K562 (cell line): ENCODE data around the gene AIFM3. TPM values are rescaled to one million over a fixed set of nuclear protein-coding genes. Genes with fewer than 3 reads are reported as not detected.
A peak's percentile ranks its signal among the peaks of the same experiment; 100 is the strongest.

ENCODE experiments used
- ARHGAP35 ChIP-seq: fragments of 450-650 bp; IDR thresholded peaks from 2 replicates; pipeline ENCODE4 v1.6.1; 2018; ENCODE audit not compliant: partially characterized antibody
- ASH1L ChIP-seq: fragments of 450-650 bp; IDR thresholded peaks from 2 replicates; pipeline ENCODE4 v1.6.1; 2018; ENCODE audit warnings: borderline replicate concordance, mild to moderate bottlenecking, low read depth; ENCODE audit not compliant: partially characterized antibody
- ATF7 ChIP-seq: fragments of 450-650 bp; IDR thresholded peaks from 2 replicates; pipeline ENCODE4 v1.7.1; 2014; ENCODE audit warnings: mild to moderate bottlenecking, moderate library complexity
- BRF1 ChIP-seq: IDR thresholded peaks from 3 replicates; pipeline ENCODE4 v1.6.1; 2011; ENCODE audit warnings: borderline replicate concordance, mild to moderate bottlenecking; ENCODE audit not compliant: insufficient read length; ENCODE audit errors: extremely low read depth
- CBX2 ChIP-seq: fragments of 200-600 bp; sonication (generic); IDR thresholded peaks from one replicate; pipeline ENCODE4 v1.6.1; 2012; ENCODE audit warnings: mild to moderate bottlenecking, low read length, inconsistent platforms; ENCODE audit not compliant: insufficient read depth, poor library complexity, severe bottlenecking
- E2F8 ChIP-seq: fragments of 450-650 bp; IDR thresholded peaks from 2 replicates; pipeline ENCODE4 v1.7.1; 2018; ENCODE audit warnings: mild to moderate bottlenecking, low read depth; ENCODE audit not compliant: partially characterized antibody
- EHMT2 ChIP-seq: fragments of 450-650 bp; IDR thresholded peaks from 2 replicates; pipeline ENCODE4 v1.6.1; 2018; ENCODE audit warnings: antibody characterized with exemption
- ETV5 ChIP-seq: sonication (generic); formaldehyde crosslinking; IDR thresholded peaks from 2 replicates; pipeline ENCODE4 v1.4.0; 2020; ENCODE audit warnings: low read depth, mild to moderate bottlenecking, missing genetic modification reagents
- GABPA ChIP-seq: fragments of 200-800 bp; sonication (Bioruptor generic); conservative IDR thresholded peaks from 2 replicates; pipeline ENCODE4 v1.6.1; 2016; ENCODE audit warnings: low read depth, missing genetic modification characterization, missing compliant biosample characterization
- KLF16 ChIP-seq: IDR thresholded peaks from 2 replicates; pipeline ENCODE4 v1.6.1; 2016; ENCODE audit warnings: antibody characterized with exemption
- KLF6 ChIP-seq: fragments of 250-450 bp; sonication (Bioruptor Pico); IDR thresholded peaks from 2 replicates; pipeline ENCODE4 v1.4.0; 2020; ENCODE audit warnings: mild to moderate bottlenecking, moderate library complexity, borderline replicate concordance
- MEF2A ChIP-seq: IDR thresholded peaks from 2 replicates; pipeline ENCODE4 v1.6.1; 2011; ENCODE audit warnings: low read depth, mild to moderate bottlenecking, low read length, moderate library complexity; ENCODE audit not compliant: control insufficient read depth
- MTA1 ChIP-seq: fragments of 450-650 bp; IDR thresholded peaks from 2 replicates; pipeline ENCODE4 v1.6.1; 2017; ENCODE audit warnings: borderline replicate concordance
- MTF1 ChIP-seq: fragments of 250-450 bp; sonication (Bioruptor Pico); IDR thresholded peaks from 2 replicates; pipeline ENCODE4 v1.9.0; 2021; ENCODE audit warnings: moderate library complexity, mild to moderate bottlenecking, inconsistent platforms, borderline replicate concordance
- NFYB ChIP-seq: IDR thresholded peaks from 2 replicates; pipeline ENCODE4 v1.6.1; 2011; ENCODE audit warnings: mild to moderate bottlenecking, moderate library complexity; ENCODE audit not compliant: insufficient read length; ENCODE audit errors: extremely low read depth
- RHOXF2B ChIP-seq: fragments of 250-450 bp; sonication (Bioruptor Pico); conservative IDR thresholded peaks from 2 replicates; pipeline ENCODE4 v1.5.1; 2021
- SIX5 ChIP-seq, 2 experiments: IDR thresholded peaks; 2 replicates each; pipeline ENCODE4 v1.6.1; 2011; ENCODE audit warnings: low read length in 2 of 2, borderline replicate concordance in 1 of 2, low read depth in 1 of 2, mild to moderate bottlenecking in 1 of 2, moderate library complexity in 1 of 2; ENCODE audit not compliant: insufficient read depth in 1 of 2
- ZBTB43 ChIP-seq: sonication (generic); formaldehyde crosslinking; IDR thresholded peaks from 2 replicates; pipeline ENCODE4 v1.8.0; 2023; ENCODE audit warnings: mild to moderate bottlenecking, missing genetic modification reagents
- ZNF12 ChIP-seq: sonication (generic); formaldehyde crosslinking; IDR thresholded peaks from 2 replicates; pipeline ENCODE4 v1.4.0; 2020; ENCODE audit warnings: mild to moderate bottlenecking, missing genetic modification reagents
- ZNF644 ChIP-seq: fragments of 200-800 bp; sonication (Bioruptor generic); IDR thresholded peaks from 2 replicates; pipeline ENCODE4 v1.6.1; 2016; ENCODE audit warnings: low read depth, missing genetic modification characterization, missing compliant biosample characterization
- polyA plus RNA-seq, 8 experiments: library from polyadenylated mRNA; depleted of rRNA in 4 of 8; stranded (reverse) in 5 of 8; unstranded in 3 of 8; fragments of >200 nt; fragmentation: Nextera tagmentation in 2 of 8; fragmentation: Illumina TruSeq in 1 of 8; extraction: Ambion mirVana in 2 of 8; extraction: Trizol in 1 of 8; gene quantifications; 2 replicates each; pipeline versions ENCODE4 v1.2.1 to v1.2.3, GENCODE V29; 2011 to 2014; ENCODE audit warnings: inconsistent platforms in 1 of 8, missing spikeins in 1 of 8
- total RNA-seq, 7 experiments: library from RNA; depleted of rRNA in 6 of 7; stranded (reverse); fragments of >200 nt in 6 of 7; fragmentation: Illumina TruSeq in 2 of 7; extraction: Trizol in 2 of 7; gene quantifications; 2 replicates each; pipeline versions ENCODE4 v1.2.1 to v1.2.3, GENCODE V29; 2011 to 2021; ENCODE audit warnings: low replicate concordance in 1 of 7
- TF ChIP-seq, protein P1 (sequence below): sonication (generic); formaldehyde crosslinking; IDR thresholded peaks from 2 replicates; pipeline ENCODE4 v1.8.0; 2022; ENCODE audit warnings: mild to moderate bottlenecking, low read depth, missing genetic modification reagents
- TF ChIP-seq, protein P2 (sequence below): IDR thresholded peaks from 2 replicates; pipeline ENCODE4 v1.6.1; 2014; ENCODE audit warnings: antibody characterized with exemption

Gene AIFM3
- total and polyA plus RNA-seq, 9 of the 15 experiments (the other 6 are each of a cell fraction or from before 2014, with no cell fraction given): 0.03 to 0.20 (median 0.07) TPM; not detected in 1

DNA sequence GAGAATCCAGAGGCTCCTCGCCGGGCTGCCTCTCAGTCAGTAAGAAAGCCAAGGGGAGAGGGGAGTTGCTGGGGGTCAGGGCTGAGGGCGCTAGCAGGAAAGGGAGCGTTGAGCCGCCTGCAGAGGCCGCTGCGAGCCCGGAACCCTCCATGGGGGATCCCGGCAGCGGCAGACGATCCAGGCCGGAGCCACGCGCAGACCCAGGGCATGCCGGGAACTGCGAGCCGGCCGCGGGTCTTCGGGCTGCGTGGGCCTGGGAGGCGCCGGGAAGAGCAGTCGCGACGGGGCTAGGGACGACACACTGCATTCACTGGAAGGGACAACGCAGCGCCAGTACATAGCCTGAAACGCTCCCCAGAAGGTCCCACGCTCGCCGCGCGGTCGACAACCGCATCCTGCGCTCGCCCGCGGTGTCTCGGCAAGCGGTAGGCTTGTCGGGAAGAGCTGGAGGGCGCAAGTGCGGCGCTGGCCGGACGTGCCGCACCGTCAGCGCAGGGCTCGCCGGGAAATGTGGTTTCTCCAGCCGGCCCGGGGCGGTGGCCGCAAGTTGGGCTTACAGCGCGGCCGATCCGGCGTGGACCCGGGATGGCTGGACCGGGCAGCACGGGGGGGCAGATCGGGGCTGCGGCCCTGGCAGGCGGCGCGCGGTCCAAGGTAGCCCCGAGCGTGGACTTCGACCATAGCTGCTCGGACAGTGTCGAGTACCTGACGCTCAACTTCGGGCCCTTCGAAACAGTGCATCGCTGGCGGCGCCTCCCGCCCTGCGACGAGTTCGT, 14.9 kb downstream of the AIFM3 start, which contains the start of gene LZTR1 (continued):
- no peak for TF ChIP-seq ZBTB43
- no peak for TF ChIP-seq MTA1
- peak in 1 of 2 experiments; percentile 91; a peak in 2 of 4 replicates for TF ChIP-seq SIX5 (IDR thresholded peaks at IDR 0.05; ENCODE audit: borderline replicate concordance in 1 of 2, insufficient read depth in 1 of 2, low read depth in 1 of 2, low read length in 2 of 2)
- TF ChIP-seq, protein P1, sequence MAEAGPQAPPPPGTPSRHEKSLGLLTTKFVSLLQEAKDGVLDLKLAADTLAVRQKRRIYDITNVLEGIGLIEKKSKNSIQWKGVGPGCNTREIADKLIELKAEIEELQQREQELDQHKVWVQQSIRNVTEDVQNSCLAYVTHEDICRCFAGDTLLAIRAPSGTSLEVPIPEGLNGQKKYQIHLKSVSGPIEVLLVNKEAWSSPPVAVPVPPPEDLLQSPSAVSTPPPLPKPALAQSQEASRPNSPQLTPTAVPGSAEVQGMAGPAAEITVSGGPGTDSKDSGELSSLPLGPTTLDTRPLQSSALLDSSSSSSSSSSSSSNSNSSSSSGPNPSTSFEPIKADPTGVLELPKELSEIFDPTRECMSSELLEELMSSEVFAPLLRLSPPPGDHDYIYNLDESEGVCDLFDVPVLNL: no peak
- TF ChIP-seq ARHGAP35: no peak
- TF ChIP-seq RHOXF2B (CRISPR knock-in tag): peak; percentile 98
- no peak for TF ChIP-seq MEF2A
- TF ChIP-seq CBX2: no peak
- TF ChIP-seq GABPA (tag): no peak
- no peak for TF ChIP-seq ASH1L
- TF ChIP-seq, protein P2, sequence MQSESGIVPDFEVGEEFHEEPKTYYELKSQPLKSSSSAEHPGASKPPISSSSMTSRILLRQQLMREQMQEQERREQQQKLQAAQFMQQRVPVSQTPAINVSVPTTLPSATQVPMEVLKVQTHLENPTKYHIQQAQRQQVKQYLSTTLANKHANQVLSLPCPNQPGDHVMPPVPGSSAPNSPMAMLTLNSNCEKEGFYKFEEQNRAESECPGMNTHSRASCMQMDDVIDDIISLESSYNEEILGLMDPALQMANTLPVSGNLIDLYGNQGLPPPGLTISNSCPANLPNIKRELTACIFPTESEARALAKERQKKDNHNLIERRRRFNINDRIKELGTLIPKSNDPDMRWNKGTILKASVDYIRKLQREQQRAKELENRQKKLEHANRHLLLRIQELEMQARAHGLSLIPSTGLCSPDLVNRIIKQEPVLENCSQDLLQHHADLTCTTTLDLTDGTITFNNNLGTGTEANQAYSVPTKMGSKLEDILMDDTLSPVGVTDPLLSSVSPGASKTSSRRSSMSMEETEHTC: no peak
- no peak for TF ChIP-seq ATF7
- peak; percentile 95 for TF ChIP-seq KLF6 (CRISPR knock-in tag)
- no peak for TF ChIP-seq ZNF644
- no peak for TF ChIP-seq EHMT2
- TF ChIP-seq ETV5 (CRISPR knock-in tag): no peak
- no peak for TF ChIP-seq ZNF12
- no peak for TF ChIP-seq BRF1
- no peak for TF ChIP-seq MTF1 (CRISPR knock-in tag)
- TF ChIP-seq E2F8: no peak
- no peak for TF ChIP-seq KLF16
- no peak for TF ChIP-seq NFYB
